HG03378 (cell line): Measurements from ENCODE around the gene UVRAG.

Experiments used
- ATAC-seq: cut with Tn5 transposase; IDR thresholded peaks from one replicate; pipeline ENCODE4 v1.9.1; 2021; ENCODE audit warnings: mild to moderate bottlenecking, moderate library complexity; ENCODE audit not compliant: unreplicated experiment

The UVRAG gene

DNA sequence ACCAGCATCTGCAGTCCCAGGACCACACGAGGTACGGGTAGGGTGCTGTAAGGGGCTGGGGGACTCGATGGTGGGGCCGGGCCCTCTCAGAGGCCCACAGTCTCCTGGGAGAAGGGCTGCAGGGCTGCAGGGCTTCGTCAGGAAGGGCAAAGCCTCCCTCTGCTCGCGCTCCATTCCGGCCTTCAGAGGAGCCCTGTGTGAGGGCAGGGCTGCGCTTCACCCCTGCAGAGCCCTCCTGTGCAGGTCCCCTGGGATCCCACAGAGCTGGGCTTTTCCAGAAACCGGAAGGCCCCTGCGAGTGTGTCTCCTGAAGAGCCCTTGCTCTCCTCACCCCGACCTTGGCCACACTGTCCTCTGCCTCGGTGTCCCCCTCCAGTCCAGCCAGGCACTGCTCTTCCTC is 364.1 kb downstream of the UVRAG start:
- ATAC-seq: no peak

DNA sequence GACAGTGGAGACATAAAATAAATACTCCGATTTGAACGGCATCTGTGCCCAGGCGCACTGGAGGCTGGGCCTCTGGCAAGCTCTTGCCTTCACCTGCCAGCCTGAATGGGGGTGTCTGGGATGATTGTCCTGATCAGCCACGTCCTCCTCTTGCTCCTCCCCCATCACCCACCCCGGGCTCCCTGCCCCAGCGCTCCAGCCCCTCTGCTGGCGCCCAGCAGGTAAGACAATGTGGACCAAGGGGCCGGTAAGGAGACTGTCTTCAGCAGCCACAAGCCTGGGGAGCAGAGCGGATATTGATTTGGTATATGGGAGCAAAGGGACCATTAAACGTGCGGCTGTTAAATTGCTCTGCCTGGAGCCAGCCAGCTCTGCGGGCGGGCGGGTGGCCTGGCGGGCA is 366.4 kb downstream of the UVRAG start:
- ATAC-seq: no peak

DNA sequence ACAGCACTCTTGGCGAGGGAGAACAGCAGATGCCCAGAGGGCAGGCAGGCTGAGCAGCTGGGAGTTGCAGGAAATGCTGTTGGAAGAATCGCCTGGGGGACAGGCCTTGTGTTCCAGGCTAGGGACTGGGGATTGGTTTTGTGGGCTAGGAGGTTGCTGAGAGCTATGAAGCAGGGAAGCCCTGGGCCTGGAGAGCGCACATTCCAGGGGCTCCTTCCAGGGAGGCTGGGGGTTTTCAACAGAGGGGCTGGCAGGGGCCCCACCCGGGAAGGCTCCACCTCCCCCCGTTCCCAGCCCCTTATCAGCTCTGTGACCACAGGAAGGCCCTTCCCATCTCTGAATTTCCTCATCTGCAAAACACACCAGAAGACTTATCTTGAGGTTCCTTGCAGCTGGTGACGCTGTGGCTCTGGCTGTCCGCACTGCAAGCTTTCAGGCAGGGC is 369.6 kb downstream of the UVRAG start:
- no peak for ATAC-seq

DNA sequence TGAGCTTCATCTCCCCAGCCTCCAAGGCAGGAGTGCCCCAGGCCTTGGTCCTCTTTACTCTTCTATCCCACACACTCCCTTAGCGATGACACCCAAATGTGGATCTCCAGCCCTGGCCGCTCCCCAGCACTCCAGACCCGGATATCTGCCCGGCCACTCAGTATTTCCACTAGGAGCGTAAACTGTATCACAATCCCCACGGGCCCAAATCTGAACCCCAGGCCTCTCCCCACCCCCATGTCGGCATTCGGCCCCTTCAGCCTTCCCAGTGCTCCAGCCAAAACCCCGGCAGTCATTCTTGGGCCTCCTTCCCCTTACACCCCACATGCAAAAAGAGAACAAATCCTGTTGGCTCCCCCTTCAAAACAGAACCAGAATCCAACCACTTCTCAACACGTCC is 370.5 kb downstream of the UVRAG start:
- no peak for ATAC-seq

DNA sequence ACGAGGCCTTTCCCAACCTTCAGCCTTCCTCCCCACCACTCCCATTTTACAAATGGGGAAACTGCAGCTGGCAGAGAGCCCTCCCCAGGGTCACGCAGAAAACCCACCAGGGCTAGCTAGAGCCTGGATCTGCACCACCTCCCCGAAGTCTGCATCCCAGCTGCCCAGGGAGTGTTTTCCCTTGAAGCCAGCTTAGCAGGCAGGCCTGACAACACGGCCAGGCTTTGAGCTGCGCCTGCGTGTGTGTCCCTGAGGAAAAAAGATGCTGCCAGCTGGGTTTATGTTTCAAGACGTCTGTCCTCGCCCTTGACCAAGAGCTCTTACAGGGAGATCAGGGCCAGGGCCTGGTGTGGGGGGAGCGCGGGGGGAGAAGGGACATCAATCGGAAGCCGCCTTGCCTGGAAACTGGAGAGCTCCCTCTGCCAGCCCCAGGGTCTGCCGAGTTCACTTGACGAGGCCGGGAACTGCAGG is 371.0 kb downstream of the UVRAG start:
- no peak for ATAC-seq

DNA sequence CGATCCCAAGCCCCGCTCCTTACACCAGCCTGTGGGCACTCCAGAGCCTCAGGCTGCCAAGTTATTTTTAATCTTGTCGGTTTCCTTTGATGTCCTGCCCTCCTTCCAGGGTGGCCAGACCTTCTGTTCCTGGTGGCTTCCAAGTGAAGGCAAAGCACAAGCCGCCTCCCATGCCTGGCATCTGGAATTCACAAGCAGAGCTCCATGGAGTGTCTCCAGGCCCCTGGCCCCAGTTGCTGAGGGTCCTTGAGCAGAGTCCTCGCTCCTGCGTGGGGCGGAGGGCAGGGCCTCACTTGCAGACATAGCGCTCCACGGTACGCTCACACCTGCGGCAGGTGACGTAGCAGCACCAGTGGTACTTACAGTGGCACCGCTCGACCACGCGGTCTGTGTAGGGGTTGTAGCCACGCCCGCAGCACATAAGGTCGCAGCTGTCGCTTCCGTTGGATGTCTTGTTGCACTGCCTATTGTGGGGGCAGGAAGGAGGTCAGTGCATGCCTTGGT is 371.8 kb downstream of the UVRAG start:
- no peak for ATAC-seq

DNA sequence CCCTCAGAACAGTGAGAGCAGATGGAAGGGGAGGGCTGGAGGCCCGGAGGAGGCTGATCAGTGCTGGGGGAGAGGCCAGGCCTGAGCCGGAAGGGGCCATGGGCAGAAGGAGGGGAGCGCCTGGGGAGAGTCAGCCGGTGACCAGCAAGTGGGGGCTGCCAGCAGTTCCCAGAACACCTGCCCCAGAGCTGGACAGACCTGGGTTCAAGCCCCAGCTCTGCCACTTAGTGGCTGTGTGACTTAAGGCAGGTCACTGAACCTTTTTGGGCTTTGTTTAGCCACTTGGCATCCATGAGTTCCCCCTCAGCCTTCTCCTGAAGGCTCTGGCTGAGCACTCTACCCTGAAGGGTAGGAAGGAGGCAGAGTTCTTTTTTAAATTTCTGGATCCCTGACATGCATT is 373.9 kb downstream of the UVRAG start:
- no peak for ATAC-seq

DNA sequence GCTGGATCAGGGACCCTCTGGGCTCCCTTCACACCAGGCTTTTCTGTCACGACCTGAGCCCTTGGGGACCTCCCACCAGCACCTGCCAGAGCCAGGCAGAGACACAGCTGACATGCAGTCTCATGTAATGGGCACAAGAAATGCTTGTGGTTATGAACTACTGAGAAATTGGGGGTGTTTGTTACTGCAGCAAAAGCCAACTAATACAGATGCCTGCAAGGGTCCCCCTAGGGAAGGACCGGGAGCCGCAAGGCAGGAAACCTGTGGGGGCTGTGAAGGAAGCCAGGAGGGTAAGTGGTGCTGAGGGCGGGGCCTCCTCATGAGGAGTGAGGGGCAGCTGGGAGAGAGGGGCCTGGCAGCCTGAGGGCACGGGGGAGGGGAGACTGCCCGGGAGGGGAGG is 374.7 kb downstream of the UVRAG start:
- ATAC-seq: no peak

DNA sequence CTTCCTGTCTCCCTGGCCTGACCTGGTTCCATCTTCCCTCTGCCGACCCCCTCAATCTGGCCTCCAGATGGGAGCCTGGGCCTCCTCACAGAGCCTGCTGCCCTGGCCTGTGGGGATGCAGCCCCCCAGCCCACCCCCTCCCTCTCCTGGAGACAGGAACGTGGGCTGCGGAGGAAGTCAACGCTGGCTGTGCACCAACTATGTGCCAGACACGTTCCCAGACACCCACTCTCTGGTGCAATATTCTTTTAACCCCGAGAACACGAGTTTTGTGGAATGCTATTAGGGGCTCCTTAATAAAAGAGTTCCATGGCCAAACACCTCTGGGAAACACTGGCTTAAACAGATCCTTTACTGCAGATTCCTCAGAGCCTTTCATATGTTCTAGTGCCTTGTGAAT is 375.4 kb downstream of the UVRAG start:
- ATAC-seq: no peak
